B cell (primary cell): ENCODE measurements around the gene ARMC6. TPM values are rescaled to one million over a fixed set of nuclear protein-coding genes. Genes with fewer than 3 reads are reported as not detected.

Experiments used
- ATAC-seq: fragments of 200-7000 bp; cut with Tn5 transposase; one replicate; pipeline ENCODE4 v1.10.0; 2021; ENCODE audit warnings: low read depth, mild to moderate bottlenecking, moderate number of reproducible peaks, moderate library complexity
- CTCF ChIA-PET: fragments of 350-600 bp; sonication (Branson Sonifier 250); formaldehyde crosslinking; loops from one replicate; lab custom pipeline; 2021; ENCODE audit warnings: antibody characterized with exemption, inconsistent platforms; lab: Charles Lee
- POLR2A ChIA-PET: fragments of 350-600 bp; sonication (Branson Sonifier 250); formaldehyde crosslinking; loops from one replicate; lab custom pipeline; 2021; ENCODE audit warnings: antibody characterized with exemption; lab: Charles Lee
- DNase-seq: peaks from one replicate; pipeline ENCODE4 v3.0.0; 2013
- H2AFZ ChIP-seq: 2 replicates; pipeline ENCODE4 v1.6.1; 2012; ENCODE audit warnings: mild to moderate bottlenecking, low read depth, low read length; ENCODE audit not compliant: insufficient read depth, poor library complexity, severe bottlenecking
- H3K27ac ChIP-seq, 2 donors: 1 replicate in 1 of 2; 2 replicates in 1 of 2; pipeline ENCODE4 v1.5.1; 2012 to 2013; ENCODE audit warnings: low read length in 2 of 2, mild to moderate bottlenecking in 2 of 2, moderate library complexity in 1 of 2
- H3K27me3 ChIP-seq, 4 experiments: fragments of 200-600 bp in 1 of 4; sonication (generic) in 1 of 4; replicated peaks in 1 of 4; 1 replicate in 2 of 4; 2 replicates in 2 of 4; pipeline versions ENCODE4 v1.6.1 to v1.7.0; 2013 to 2016; ENCODE audit warnings: low read length in 3 of 4, mild to moderate bottlenecking in 2 of 4, mixed read lengths in 1 of 4, moderate library complexity in 1 of 4; ENCODE audit not compliant: insufficient read depth in 4 of 4, control insufficient read depth in 3 of 4; ENCODE audit errors: control extremely low read depth in 1 of 4
- H3K36me3 ChIP-seq, 2 experiments: replicated peaks in 1 of 2; 1 replicate in 1 of 2; 2 replicates in 1 of 2; pipeline versions ENCODE4 v1.6.1 to v1.7.1; 2013; ENCODE audit warnings: low read length in 1 of 2; ENCODE audit not compliant: insufficient read depth in 2 of 2, control insufficient read depth in 1 of 2; ENCODE audit errors: control extremely low read depth in 1 of 2, extremely low read depth in 1 of 2
- H3K4me1 ChIP-seq, 2 donors: fragments of 200-600 bp in 1 of 2; sonication (generic) in 1 of 2; 1 replicate in 1 of 2; 2 replicates in 1 of 2; pipeline versions ENCODE4 v1.5.1 to v1.6.1; 2013 to 2017; ENCODE audit warnings: low read length in 2 of 2; ENCODE audit not compliant: control insufficient read depth in 2 of 2, insufficient read depth in 2 of 2
- H3K4me2 ChIP-seq: replicated peaks from 2 replicates; pipeline ENCODE3; 2012; ENCODE audit warnings: mild to moderate bottlenecking, low read depth, low read length; ENCODE audit not compliant: poor library complexity, severe bottlenecking
- H3K4me3 ChIP-seq, 5 experiments: fragments of 200-600 bp in 1 of 5; sonication (generic) in 1 of 5; 1 replicate in 3 of 5; 2 replicates in 2 of 5; pipeline versions ENCODE4 v1.5.1 to v1.7.0; 2011 to 2016; ENCODE audit warnings: low read length in 4 of 5, mild to moderate bottlenecking in 4 of 5, low read depth in 2 of 5, control low read depth in 1 of 5, moderate library complexity in 1 of 5; ENCODE audit not compliant: insufficient read depth in 1 of 5; ENCODE audit errors: control extremely low read depth in 1 of 5, extremely low read depth in 1 of 5
- H3K79me2 ChIP-seq: fragments of 200-600 bp; sonication (generic); one replicate; pipeline ENCODE4 v1.6.0; 2016; ENCODE audit warnings: low read length; ENCODE audit not compliant: control insufficient read depth, insufficient read depth
- H3K9ac ChIP-seq: fragments of 200-600 bp; sonication (generic); 2 replicates; pipeline ENCODE4 v1.6.1; 2017; ENCODE audit warnings: mild to moderate bottlenecking, low read length, moderate library complexity
- H3K9me3 ChIP-seq, 3 donors: one replicate each; pipeline versions ENCODE4 v1.6.1 to v1.7.1; 2013; ENCODE audit warnings: low read length in 2 of 3; ENCODE audit not compliant: control insufficient read depth in 2 of 3, insufficient read depth in 1 of 3; ENCODE audit errors: control extremely low read depth in 1 of 3
- H4K20me1 ChIP-seq: 2 replicates; pipeline ENCODE4 v1.6.0; 2012; ENCODE audit warnings: mild to moderate bottlenecking, low read length; ENCODE audit not compliant: insufficient read depth, control insufficient read depth, poor library complexity, severe bottlenecking
- H3K27ac Mint-ChIP-seq: one replicate; pipeline ENCODE4 v1.8.0; 2021; ENCODE audit warnings: mixed read lengths
- H3K27me3 Mint-ChIP-seq: one replicate; pipeline ENCODE4 v1.8.0; 2021; ENCODE audit warnings: mixed read lengths
- H3K4me1 Mint-ChIP-seq: one replicate; pipeline ENCODE4 v1.8.0; 2021; ENCODE audit warnings: mixed read lengths
- H3K4me3 Mint-ChIP-seq: one replicate; pipeline ENCODE4 v1.8.0; 2021; ENCODE audit warnings: mixed read lengths
- H3K9me3 Mint-ChIP-seq: one replicate; pipeline ENCODE4 v1.8.0; 2022; ENCODE audit warnings: mixed read lengths; ENCODE audit not compliant: insufficient read depth
- CTCF ChIP-seq: fragments of 200-600 bp; IDR thresholded peaks from one replicate; pipeline ENCODE4 v1.8.0; 2022; ENCODE audit warnings: antibody characterized with exemption, mild to moderate bottlenecking
- EZH2 ChIP-seq: IDR thresholded peaks from 2 replicates; pipeline ENCODE4 v1.6.1; 2012; ENCODE audit warnings: borderline replicate concordance, low read depth, mild to moderate bottlenecking, moderate library complexity, low read length; ENCODE audit not compliant: insufficient read depth, poor library complexity, severe bottlenecking
- WGBS: methylation state at CpG from one replicate; pipeline ENCODE4 v1.1.5; 2013; ENCODE audit warnings: missing lambda C conversion rate; ENCODE audit not compliant: insufficient coverage; 5-methylcytosine and 5-hydroxymethylcytosine counted together
- intact Hi-C: fragments of 100-400 bp; cut with micrococcal nuclease; formaldehyde crosslinking; loops from one replicate; pipeline ENCODE4 v1.10.0; 2022
- polyA plus RNA-seq: library from polyadenylated mRNA; depleted of rRNA; stranded (reverse); fragments of >200 nt; gene quantifications from 2 replicates; pipeline ENCODE4 v1.2.3, GENCODE V29; 2012
- total RNA-seq, 2 donors: library from RNA; stranded (reverse); fragments of 120-200 nt in 1 of 2; gene quantifications; 1 replicate in 1 of 2; 2 replicates in 1 of 2; pipeline versions ENCODE4 v1.2.3 to v1.2.4, GENCODE V29; 2013 to 2022

The ARMC6 gene
- total and polyA plus RNA-seq, 2 donors (not counting 1 experiment from before 2014, with no cell fraction given) = 15.2 to 27.6 TPM

GRCh38 chr19:18991006-18991405 lies 42.4 kb upstream of the ARMC6 start:
- Histone ChIP-seq H3K36me3 (peaks cover 0 to 29% of the 10 kb centered on the region in 2 experiments), H3K27me3 (no peaks in the 10 kb centered on the region), H3K79me2 (no peaks in the 10 kb centered on the region), H3K27ac (no peak overlapping the region), H3K4me1 (peaks cover 0 to 3% of the 10 kb centered on the region in 2 donors), H3K9ac (no peak overlapping the region), H3K9me3 (no peaks in the 10 kb centered on the region), H3K4me3 (no peak overlapping the region), H4K20me1 (no peaks in the 10 kb centered on the region), H3K4me2 (no peak overlapping the region), H2AFZ (no peak overlapping the region)
- no peak for DNase-seq
- CTCF ChIA-PET = no interaction called here
- intact Hi-C loops = no loop called here
- no peak overlapping the region for H3K27ac Mint-ChIP-seq
- H3K4me3 Mint-ChIP-seq = no peak overlapping the region
- TF ChIP-seq EZH2 (no peak), CTCF (no peak)
- POLR2A ChIA-PET = no interaction called here
- H3K9me3 Mint-ChIP-seq = no peaks in the 10 kb centered on the region
- H3K27me3 Mint-ChIP-seq = peaks cover 5% of the 10 kb centered on the region
- ATAC-seq = no peak
- peaks cover 4% of the 10 kb centered on the region for H3K4me1 Mint-ChIP-seq
- 97% methylated on average over 16 of the region's 16 CpGs for WGBS

GRCh38 chr19:18991468-18991867 lies 41.9 kb upstream of the ARMC6 start:
- H2AFZ ChIP-seq = no peak overlapping the region

More at GRCh38 chr19:18991468-18991867, 41.9 kb upstream of the ARMC6 start:
- Mint-ChIP-seq H3K27ac (no peak overlapping the region), H3K4me1 (peaks cover 3% of the 10 kb centered on the region), H3K4me3 (no peak overlapping the region), H3K9me3 (no peaks in the 10 kb centered on the region), H3K27me3 (peaks cover 5% of the 10 kb centered on the region)
- no peak for TF ChIP-seq EZH2
- no peak for TF ChIP-seq CTCF
- Histone ChIP-seq H3K9me3 (no peaks in the 10 kb centered on the region), H3K27me3 (no peaks in the 10 kb centered on the region), H3K9ac (no peak overlapping the region), H3K36me3 (peaks cover 0 to 29% of the 10 kb centered on the region in 2 experiments), H3K27ac (no peak overlapping the region), H4K20me1 (no peaks in the 10 kb centered on the region), H3K4me1 (peaks cover 0 to 2% of the 10 kb centered on the region in 2 donors), H3K79me2 (no peaks in the 10 kb centered on the region), H3K4me2 (no peak overlapping the region), H3K4me3 (no peak overlapping the region)
- ATAC-seq = no peak
- WGBS = 98% methylated on average over 8 of the region's 14 CpGs
- ChIA-PET CTCF (interaction anchor here (0.6 to 0.7 kb wide), 2 partner anchors 132 to 305 kb away, joined by 3 read pairs; no protein-coding TSS in a partner anchor), POLR2A (no interaction called here)
- no peak for DNase-seq
- intact Hi-C loops = no loop called here
